GM23248 (cell line): ENCODE data around the gene CSMD2. TPM values are rescaled to one million over a fixed set of nuclear protein-coding genes. Genes with fewer than 3 reads are reported as not detected.

ENCODE experiments used
- DNase-seq: peaks from one replicate; pipeline ENCODE4 v3.0.0-alpha.2; 2015
- H2AFZ ChIP-seq: fragments of 200-600 bp; sonication (generic); 2 replicates; pipeline ENCODE4 v1.6.1; 2016; ENCODE audit warnings: antibody characterized with exemption
- H3F3A ChIP-seq: fragments of 200-600 bp; sonication (generic); 2 replicates; pipeline ENCODE4 v1.6.1; 2016; ENCODE audit warnings: mild to moderate bottlenecking, antibody characterized with exemption, mixed run types; ENCODE audit not compliant: insufficient read depth
- H3K27ac ChIP-seq: fragments of 200-600 bp; sonication (generic); 2 replicates; pipeline ENCODE4 v1.5.1; 2016; ENCODE audit warnings: mild to moderate bottlenecking
- H3K27me3 ChIP-seq: fragments of 200-600 bp; sonication (generic); replicated peaks from 2 replicates; pipeline ENCODE4 v1.6.1; 2016; ENCODE audit warnings: mild to moderate bottlenecking; ENCODE audit not compliant: insufficient read depth
- H3K36me3 ChIP-seq: fragments of 200-600 bp; sonication (generic); 2 replicates; pipeline ENCODE4 v1.6.1; 2016; ENCODE audit warnings: low read depth, mild to moderate bottlenecking
- H3K4me1 ChIP-seq: fragments of 200-600 bp; sonication (generic); 2 replicates; pipeline ENCODE4 v1.6.1; 2016; ENCODE audit warnings: mild to moderate bottlenecking; ENCODE audit not compliant: insufficient read depth
- H3K4me2 ChIP-seq: fragments of 200-600 bp; sonication (generic); one replicate; pipeline ENCODE4 v1.6.1; 2016; ENCODE audit warnings: mild to moderate bottlenecking; ENCODE audit not compliant: unreplicated experiment
- H3K4me3 ChIP-seq: fragments of 200-600 bp; sonication (generic); 2 replicates; pipeline ENCODE4 v1.5.1; 2016; ENCODE audit warnings: mild to moderate bottlenecking
- H3K79me2 ChIP-seq: fragments of 200-600 bp; sonication (generic); 2 replicates; pipeline ENCODE4 v1.6.1; 2016; ENCODE audit warnings: mild to moderate bottlenecking; ENCODE audit not compliant: insufficient read depth
- H3K9ac ChIP-seq: fragments of 200-600 bp; sonication (generic); 2 replicates; pipeline ENCODE4 v1.6.1; 2016; ENCODE audit warnings: mild to moderate bottlenecking
- H3K9me2 ChIP-seq: fragments of 200-600 bp; sonication (generic); 2 replicates; pipeline ENCODE4 v1.6.1; 2016; ENCODE audit warnings: mixed run types, mild to moderate bottlenecking, moderate library complexity; ENCODE audit not compliant: insufficient read depth
- H3K9me3 ChIP-seq: fragments of 200-600 bp; sonication (generic); one replicate; pipeline ENCODE4 v1.6.1; 2017; ENCODE audit warnings: low read depth
- H4K20me1 ChIP-seq: fragments of 200-600 bp; sonication (generic); 2 replicates; pipeline ENCODE4 v1.6.0; 2016; ENCODE audit not compliant: insufficient read depth
- EZH2 ChIP-seq: fragments of 200-600 bp; sonication (generic); IDR thresholded peaks from 2 replicates; pipeline ENCODE4 v1.6.1; 2018; ENCODE audit warnings: antibody characterized with exemption, mild to moderate bottlenecking; ENCODE audit not compliant: insufficient read depth, poor library complexity, severe bottlenecking
- EZH2phosphoT487 ChIP-seq: fragments of 200-600 bp; sonication (generic); IDR thresholded peaks from 2 replicates; pipeline ENCODE4 v1.6.1; 2018; ENCODE audit warnings: antibody characterized with exemption, moderate library complexity, mild to moderate bottlenecking, low read depth; ENCODE audit not compliant: insufficient read depth
- WGBS, 2 experiments: methylation state at CpG; one replicate each; pipeline ENCODE4 v1.1.6; 2015 to 2017; ENCODE audit warnings: low lambda C conversion rate in 2 of 2, low coverage in 1 of 2; ENCODE audit errors: missing lambda C conversion rate in 2 of 2; 5-methylcytosine and 5-hydroxymethylcytosine counted together
- in situ Hi-C: fragments of 300-500 bp; cut with MboI; formaldehyde crosslinking; loops from 2 replicates; pipeline ENCODE4 v1.15.0; 2020
- polyA plus RNA-seq: library from polyadenylated mRNA; unstranded; fragments of >200 nt; fragmentation: Nextera tagmentation; extraction: Ambion mirVana; gene quantifications from 2 replicates; pipeline ENCODE4 v1.2.1, GENCODE V29; 2016
- total RNA-seq: library from RNA; depleted of rRNA; stranded (reverse); fragments of >200 nt; shearing (Covaris generic); gene quantifications from 2 replicates; pipeline ENCODE4 v1.2.3, GENCODE V29; 2014

CSMD2 gene
- total and polyA plus RNA-seq, 2 experiments from 2014 or later: 4.5 to 7.1 TPM

GRCh38 chr1:34131396-34132160 is 33.5 kb downstream of the CSMD2 start:
- no peak overlapping the region for H3K9ac ChIP-seq
- no peak overlapping the region for H3K4me3 ChIP-seq
- peaks cover 12% of the 10 kb centered on the region; the same call in 1 of the 2 replicates for H3F3A ChIP-seq
- H3K4me2 ChIP-seq: no peak overlapping the region
- in situ Hi-C loops: no loop called here
- no peaks in the 10 kb centered on the region for H3K27me3 ChIP-seq
- 88 to 93% methylated on average over 3 of the region's 3 CpGs for WGBS, 2 experiments
- no peaks in the 10 kb centered on the region for H3K9me3 ChIP-seq
- no peaks in the 10 kb centered on the region for H3K9me2 ChIP-seq
- H3K4me1 ChIP-seq: peaks cover 10% of the 10 kb centered on the region
- DNase-seq: peak; percentile 41
- no peak for TF ChIP-seq EZH2phosphoT487
- no peak for TF ChIP-seq EZH2
- no peaks in the 10 kb centered on the region; the same call in 1 of the 2 replicates for H4K20me1 ChIP-seq
- peaks cover 62% of the 10 kb centered on the region for H3K79me2 ChIP-seq
- H2AFZ ChIP-seq: no peak overlapping the region
- no peaks in the 10 kb centered on the region for H3K36me3 ChIP-seq
- no peak overlapping the region for H3K27ac ChIP-seq

- in situ Hi-C loops: no loop called here
- Histone ChIP-seq H3K4me2 (no peak overlapping the region), H3F3A (peaks cover 12% of the 10 kb centered on the region; the same call in 1 of the 2 replicates), H4K20me1 (no peaks in the 10 kb centered on the region; the same call in 1 of the 2 replicates), H3K27ac (no peak overlapping the region), H3K9me2 (no peaks in the 10 kb centered on the region), H2AFZ (no peak overlapping the region), H3K9me3 (no peaks in the 10 kb centered on the region), H3K79me2 (peaks cover 61% of the 10 kb centered on the region), H3K4me1 (peaks cover 10% of the 10 kb centered on the region), H3K9ac (no peak overlapping the region), H3K4me3 (no peak overlapping the region), H3K36me3 (no peaks in the 10 kb centered on the region), H3K27me3 (no peaks in the 10 kb centered on the region)
- no peak for DNase-seq
- TF ChIP-seq EZH2phosphoT487 (no peak), EZH2 (no peak)
- 86 to 89% methylated on average over 5 of the region's 5 CpGs for WGBS, 2 experiments
These were observed 34.7 kb downstream of the CSMD2 start for GRCh38 chr1:34130306-34130705.

- no peaks in the 10 kb centered on the region for H3K36me3 ChIP-seq
- 94 to 97% methylated on average over 6 of the region's 6 CpGs for WGBS, 2 experiments
- H4K20me1 ChIP-seq: no peaks in the 10 kb centered on the region; the same call in 1 of the 2 replicates
- peaks cover 10% of the 10 kb centered on the region for H3K4me1 ChIP-seq
- DNase-seq: no peak
- in situ Hi-C loops: no loop called here
- H2AFZ ChIP-seq: no peak overlapping the region
- no peak for TF ChIP-seq EZH2phosphoT487
- TF ChIP-seq EZH2: no peak
- no peaks in the 10 kb centered on the region for H3K27me3 ChIP-seq
- no peak overlapping the region for H3K4me2 ChIP-seq
- H3K79me2 ChIP-seq: peaks cover 62% of the 10 kb centered on the region
- H3K9me2 ChIP-seq: no peaks in the 10 kb centered on the region
- no peaks in the 10 kb centered on the region for H3K9me3 ChIP-seq
- no peak overlapping the region for H3K27ac ChIP-seq
- H3F3A ChIP-seq: 0 out of 2 replicates have a peak, but pooled peaks cover 6% of the 10 kb centered on the region
- H3K9ac ChIP-seq: no peak overlapping the region
- no peak overlapping the region for H3K4me3 ChIP-seq
These were observed 35.4 kb downstream of the CSMD2 start for GRCh38 chr1:34129630-34130029.

GRCh38 chr1:34128186-34128889 is 36.7 kb downstream of the CSMD2 start:
- in situ Hi-C loops: no loop called here
- Histone ChIP-seq H3K36me3 (no peaks in the 10 kb centered on the region), H3K9me3 (no peaks in the 10 kb centered on the region), H3K27ac (no peak overlapping the region), H3K4me2 (no peak overlapping the region), H3K9ac (no peak overlapping the region), H4K20me1 (no peaks in the 10 kb centered on the region; the same call in 1 of the 2 replicates), H2AFZ (no peak overlapping the region), H3K27me3 (no peaks in the 10 kb centered on the region), H3K4me1 (peaks cover 3% of the 10 kb centered on the region; the same call in 1 of the 2 replicates), H3K9me2 (no peaks in the 10 kb centered on the region), H3K4me3 (no peak overlapping the region), H3F3A (no peaks in the 10 kb centered on the region), H3K79me2 (peaks cover 61% of the 10 kb centered on the region)
- no peak for TF ChIP-seq EZH2phosphoT487
- TF ChIP-seq EZH2: no peak
- peak; percentile 62 for DNase-seq
- WGBS, 2 experiments: 74 to 75% methylated on average over 13 of the region's 13 CpGs
